NB4 (cell line): ENCODE results near the gene CTBP2.

Experiments used
- POLR2A ChIP-seq: IDR thresholded peaks from 2 replicates; pipeline ENCODE4 v1.6.1; 2011; ENCODE audit warnings: mild to moderate bottlenecking; ENCODE audit not compliant: insufficient read length; ENCODE audit errors: extremely low read depth
- TF ChIP-seq, protein P1 (sequence below): IDR thresholded peaks from one replicate; pipeline ENCODE4 v1.5.1; 2012; ENCODE audit warnings: low read depth, low read length

DNA sequence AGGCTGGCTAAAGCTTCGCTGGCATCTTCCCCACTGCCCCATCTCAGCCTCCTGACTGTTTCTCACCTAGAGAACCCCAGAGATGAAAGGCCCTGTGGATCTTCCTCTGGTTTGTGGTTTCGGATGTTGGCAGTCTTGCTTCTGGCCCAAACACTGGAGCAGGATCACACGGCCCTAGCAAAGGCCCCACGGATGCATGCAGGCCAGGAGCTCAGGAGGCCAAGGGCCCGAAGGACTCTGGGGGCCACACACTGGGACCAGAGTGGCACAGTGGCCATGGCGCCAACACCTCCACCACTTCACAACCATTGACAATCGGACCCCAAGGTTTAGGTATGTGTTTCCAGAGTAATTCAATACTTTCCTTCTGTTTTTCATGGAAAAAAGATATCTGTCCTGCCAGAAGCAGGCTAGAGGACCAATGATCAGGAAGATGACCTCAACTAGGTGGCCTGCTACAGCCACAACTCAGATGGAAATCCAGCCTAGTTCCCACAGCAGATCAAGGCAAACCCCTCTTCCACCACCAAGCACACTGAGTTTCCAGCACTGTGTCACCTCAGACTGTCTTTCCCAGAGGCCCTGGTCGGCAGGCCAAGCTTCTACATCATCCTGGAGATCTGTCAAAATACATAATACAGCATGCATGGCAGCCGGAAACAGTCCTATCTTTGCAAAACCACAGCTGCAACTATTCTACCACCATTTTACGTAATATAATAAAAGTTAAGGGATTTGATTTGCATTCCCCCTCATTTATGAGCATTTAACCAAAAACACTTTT, 53.0 kb downstream of the CTBP2 start:
- TF ChIP-seq, protein P1, sequence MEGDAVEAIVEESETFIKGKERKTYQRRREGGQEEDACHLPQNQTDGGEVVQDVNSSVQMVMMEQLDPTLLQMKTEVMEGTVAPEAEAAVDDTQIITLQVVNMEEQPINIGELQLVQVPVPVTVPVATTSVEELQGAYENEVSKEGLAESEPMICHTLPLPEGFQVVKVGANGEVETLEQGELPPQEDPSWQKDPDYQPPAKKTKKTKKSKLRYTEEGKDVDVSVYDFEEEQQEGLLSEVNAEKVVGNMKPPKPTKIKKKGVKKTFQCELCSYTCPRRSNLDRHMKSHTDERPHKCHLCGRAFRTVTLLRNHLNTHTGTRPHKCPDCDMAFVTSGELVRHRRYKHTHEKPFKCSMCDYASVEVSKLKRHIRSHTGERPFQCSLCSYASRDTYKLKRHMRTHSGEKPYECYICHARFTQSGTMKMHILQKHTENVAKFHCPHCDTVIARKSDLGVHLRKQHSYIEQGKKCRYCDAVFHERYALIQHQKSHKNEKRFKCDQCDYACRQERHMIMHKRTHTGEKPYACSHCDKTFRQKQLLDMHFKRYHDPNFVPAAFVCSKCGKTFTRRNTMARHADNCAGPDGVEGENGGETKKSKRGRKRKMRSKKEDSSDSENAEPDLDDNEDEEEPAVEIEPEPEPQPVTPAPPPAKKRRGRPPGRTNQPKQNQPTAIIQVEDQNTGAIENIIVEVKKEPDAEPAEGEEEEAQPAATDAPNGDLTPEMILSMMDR, result no peak
- no peak for TF ChIP-seq POLR2A
